Hippocampal formation (tissue), 2 donors: ENCODE data around the gene YIF1A.

Experiments used
- DNase-seq, 2 donors: peaks; one replicate each; lab custom pipeline; 2025; lab: John Stamatoyannopoulos, UW

YIF1A gene

DNA sequence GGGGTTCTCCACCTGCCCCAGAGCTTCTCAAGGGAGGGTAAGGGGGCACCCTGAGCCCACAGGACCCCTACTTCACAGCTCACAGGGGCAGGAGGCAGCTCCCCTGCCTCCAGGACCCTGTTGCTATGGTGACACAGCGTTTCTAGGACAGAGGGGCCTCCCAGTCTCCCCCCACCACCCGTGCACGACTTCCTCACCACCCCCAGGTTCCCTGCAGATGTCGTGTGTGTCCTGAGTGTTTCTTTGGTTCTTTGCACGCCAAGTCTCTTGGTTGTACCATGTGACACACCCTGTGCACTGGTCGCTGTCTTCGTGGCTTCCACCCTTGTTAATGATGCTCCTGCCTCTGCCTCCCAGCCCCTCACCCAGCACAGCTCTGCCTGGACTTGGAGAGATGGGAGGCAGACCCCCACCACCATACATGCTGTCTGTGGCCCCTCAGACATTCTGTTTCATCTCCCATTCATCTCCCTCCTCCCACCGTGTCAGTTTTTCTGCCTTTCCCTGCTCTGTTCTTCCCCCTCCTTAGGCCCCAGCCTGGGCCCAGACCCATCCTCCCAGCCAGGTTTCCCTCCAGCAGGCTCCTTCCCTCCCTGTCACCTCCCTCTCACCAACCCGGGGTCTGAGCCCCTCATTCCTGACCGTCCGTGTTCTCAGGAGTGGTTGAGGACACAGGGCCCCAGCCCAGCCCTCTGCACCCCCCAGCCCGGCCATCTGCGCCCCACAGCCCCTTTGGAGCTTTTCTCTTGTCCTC lies 45.0 kb downstream of the YIF1A start:
- no peak for DNase-seq

DNA sequence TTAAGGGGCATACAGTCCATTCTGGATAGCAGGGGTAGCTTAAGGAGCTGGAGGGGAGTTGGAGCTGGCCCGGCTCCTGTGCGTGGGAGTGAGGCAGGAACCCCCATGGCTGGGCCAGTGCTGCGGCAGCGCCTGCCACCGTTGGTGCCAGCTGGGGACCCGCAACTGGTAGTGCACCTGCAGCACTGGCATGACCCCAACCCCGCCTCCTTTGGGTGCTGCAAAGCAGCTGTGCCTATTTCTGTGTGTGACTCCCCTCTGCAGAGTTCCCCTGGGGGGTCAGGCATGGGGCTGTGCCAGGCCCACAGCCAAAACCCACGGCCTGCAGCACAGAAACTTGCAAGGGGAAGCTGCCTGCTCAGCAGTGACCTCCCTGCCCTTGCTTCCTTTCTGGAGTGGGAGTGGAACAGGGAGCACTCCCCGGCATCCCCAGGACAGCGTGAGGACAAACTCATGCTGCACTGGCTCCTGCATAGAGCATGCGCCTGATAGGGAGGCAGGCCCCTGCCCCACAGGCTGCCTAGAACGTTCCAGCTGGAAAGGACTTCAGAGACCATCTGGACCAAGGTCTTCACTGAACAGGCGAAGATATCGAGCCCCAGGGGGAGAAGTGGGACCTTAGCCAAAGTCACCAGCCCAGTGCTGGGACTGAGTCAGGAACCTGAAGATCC lies 46.7 kb downstream of the YIF1A start:
- DNase-seq: no peak

DNA sequence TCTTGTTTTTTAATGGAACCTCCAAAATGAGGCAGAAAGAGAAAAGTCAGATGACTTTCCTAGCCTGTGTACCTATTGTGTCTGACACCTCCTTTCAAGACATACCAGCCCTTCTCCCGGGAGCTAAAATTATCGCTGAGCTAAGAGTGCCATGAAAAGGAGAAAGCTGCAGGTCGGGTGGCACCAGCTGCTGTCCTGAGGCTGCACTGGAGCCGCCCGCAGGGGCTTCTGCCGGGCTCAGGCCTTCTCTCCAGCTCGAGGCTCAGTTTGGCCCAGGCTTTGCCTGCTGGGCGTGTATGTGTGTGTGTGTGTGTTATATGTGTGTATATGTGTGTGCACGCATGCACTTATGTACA lies 48.2 kb downstream of the YIF1A start:
- no peak for DNase-seq

DNA sequence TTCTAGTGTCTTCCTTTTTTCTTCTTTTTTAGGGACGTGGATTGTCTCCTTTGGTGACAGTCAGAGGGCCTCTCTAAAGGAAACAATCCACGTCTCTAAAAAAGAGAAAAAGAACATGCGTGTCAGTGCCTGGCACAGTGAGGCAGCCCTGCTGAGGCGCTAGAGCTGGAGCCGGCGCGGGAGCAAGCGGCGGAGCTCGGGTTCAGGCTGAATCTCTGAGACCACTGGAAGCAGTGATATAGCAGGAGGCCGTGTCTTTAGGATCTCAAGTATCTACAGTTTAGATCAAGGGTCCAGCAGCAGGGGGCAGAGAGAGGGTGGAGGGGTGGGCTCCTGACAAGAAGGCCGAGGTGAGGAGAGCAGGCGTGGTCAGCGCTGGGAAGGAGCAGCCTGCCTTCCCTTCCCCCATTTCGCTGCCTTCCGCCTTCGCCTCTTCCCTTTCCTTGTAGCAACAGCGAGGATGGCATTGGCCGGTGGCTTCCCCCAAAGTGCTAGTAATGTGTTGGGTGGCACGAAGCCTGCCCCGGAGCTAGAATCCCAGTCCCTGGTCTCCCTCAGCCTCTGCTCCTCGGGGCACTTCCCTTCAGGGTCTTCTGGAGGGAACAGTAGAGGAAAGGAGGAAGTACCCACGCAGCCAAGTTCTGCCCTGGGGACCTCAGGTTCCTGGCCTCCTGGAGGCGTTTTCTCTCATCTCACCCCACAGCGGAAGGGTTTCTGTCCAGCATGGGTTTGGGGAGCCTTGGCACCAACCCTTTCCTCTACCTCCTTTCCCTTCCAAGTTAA lies 48.8 kb downstream of the YIF1A start:
- DNase-seq: no peak

DNA sequence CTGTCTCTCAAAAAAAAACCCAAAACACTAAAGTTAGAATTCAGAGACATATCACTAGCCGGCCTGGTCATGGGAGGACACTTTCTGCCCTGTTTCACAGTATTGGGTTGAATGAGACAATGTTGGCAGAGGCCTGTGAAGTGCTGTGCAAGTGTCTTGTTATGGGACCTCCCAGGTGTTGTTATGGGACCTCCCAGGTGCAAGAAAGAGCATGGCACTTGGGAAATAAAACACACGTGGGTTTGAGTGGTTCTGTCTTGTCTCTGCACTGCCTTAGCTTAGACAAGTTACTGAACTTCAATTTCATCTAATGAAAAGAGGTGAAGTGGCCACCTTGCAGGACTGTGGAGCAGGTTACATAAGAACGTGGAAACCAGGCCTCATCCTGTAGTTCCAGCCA lies 49.4 kb downstream of the YIF1A start:
- no peak for DNase-seq

- DNase-seq: no peak
These were observed 50.0 kb downstream of the YIF1A start for GRCh38 chr11:66238786-66239413.

- no peak for DNase-seq
These were observed 51.1 kb downstream of the YIF1A start for GRCh38 chr11:66237867-66238266.

- no peak for DNase-seq
These were observed 53.8 kb downstream of the YIF1A start for GRCh38 chr11:66235141-66235540.
